Lung microvascular endothelial cell (primary cell): ENCODE data around the gene TWNK. TPM values are rescaled to one million over a fixed set of nuclear protein-coding genes. Genes with fewer than 3 reads are reported as not detected.

ENCODE experiments used
- DNase-seq, 2 donors: peaks; one replicate each; pipeline versions ENCODE4 v3.0.0 to v3.0.0-alpha.2; 2010; ENCODE audit warnings: low read depth in 2 of 2
- total RNA-seq: library from RNA; depleted of rRNA; stranded (reverse); fragments of >200 nt; gene quantifications from 2 replicates; pipeline ENCODE4 v1.2.1, GENCODE V29; 2014

TWNK gene
- total RNA-seq, 1 donor from 2014 or later: 6.3 TPM

GRCh38 chr10:100996678-100997359, 9.5 kb downstream of the TWNK start:
- DNase-seq: no peak

- peak; percentile 68 to 77 for DNase-seq
These were observed 10.2 kb downstream of the TWNK start for GRCh38 chr10:100997360-100998182.

GRCh38 chr10:100998183-100998990, 11.0 kb downstream of the TWNK start:
- peak; percentile 64 to 74 for DNase-seq

DNA sequence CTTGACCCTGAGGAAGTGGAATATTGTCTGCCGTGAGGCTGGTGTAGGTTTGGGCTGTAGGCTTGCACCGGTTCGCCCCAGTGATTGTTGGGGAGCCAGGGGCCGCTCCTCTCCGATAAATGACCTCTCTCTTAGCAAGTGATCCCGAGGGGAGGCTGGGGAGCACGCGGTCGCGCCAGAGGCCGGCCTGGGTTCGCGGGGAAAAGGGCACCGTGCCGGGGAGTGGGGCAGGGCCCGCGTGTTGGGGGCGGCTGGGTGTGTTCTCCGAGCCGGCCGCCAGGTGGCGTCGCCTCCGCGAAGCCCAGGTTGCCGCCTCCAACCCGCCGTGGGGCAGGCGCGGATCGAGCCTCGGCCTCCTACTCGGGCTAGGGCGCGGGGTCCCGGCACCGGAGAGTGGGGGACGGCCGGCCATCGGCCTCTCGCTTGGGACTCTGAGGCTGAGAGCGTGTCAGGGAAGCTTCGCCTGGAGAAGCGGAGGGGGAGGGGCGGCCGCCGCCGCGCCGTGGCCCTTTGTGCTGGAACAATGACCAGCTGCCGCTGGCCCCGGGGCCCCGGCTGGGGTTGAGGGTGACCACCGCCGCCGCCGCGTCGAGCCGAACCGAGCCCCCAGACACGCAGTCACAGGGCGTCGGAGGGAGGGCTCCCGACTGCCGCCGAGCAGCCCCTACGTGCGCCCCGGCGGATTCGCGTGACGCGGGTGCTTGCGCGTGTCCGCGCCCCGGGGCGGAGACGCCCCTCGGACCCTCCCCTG, 11.8 kb downstream of the TWNK start:
- peak; percentile 80 to 87 for DNase-seq

- DNase-seq: no peak
These were observed 12.4 kb downstream of the TWNK start, which contains the start of gene LZTS2 for GRCh38 chr10:100999742-101000126. Gene LZTS2 (plus strand): TSS chr10:100999808. CDS start chr10:101002539, 2,731 bp downstream.

DNA sequence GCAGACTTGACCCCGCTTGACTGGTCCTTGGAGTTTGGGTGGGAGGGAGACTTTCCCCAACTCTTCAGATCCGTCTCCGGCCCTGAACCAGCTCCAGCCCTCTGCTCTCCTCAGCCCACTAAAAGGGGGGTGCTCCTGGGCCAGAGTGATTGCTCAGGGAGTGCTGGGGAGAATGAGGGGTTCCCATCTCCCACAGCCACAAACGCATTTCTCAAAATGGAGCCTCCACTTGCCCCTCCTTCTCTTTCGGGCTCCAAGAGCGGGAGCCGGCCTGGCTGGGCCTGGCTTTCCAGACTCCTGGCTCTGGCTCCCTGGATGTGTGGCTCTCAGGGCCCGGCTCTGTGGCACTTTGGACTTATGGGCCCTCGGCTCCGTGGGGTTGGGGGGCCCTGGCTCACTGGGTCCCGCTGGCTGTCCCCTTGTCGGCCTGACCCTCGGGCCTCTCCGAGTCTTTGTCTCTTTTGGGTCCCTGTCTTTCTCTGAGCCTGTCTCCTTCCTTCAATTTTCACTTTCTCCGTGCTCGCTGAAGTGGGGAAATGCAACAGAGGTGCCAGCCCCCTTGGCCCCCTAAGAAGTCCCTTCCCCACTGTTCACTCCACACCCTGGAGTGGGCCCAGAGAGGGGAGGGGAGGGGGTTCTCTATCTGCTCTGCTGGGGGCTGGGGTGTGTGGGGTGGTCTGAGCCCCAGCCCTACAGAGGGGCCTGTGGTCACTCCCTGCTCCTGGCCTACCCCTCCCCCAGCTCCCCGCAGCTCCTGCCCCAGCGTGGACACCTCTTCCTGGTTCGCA, 13.0 kb downstream of the TWNK start:
- peak; percentile 31 to 34 for DNase-seq

GRCh38 chr10:101000915-101001658, 13.7 kb downstream of the TWNK start:
- peak; percentile 51 to 97 for DNase-seq

DNA sequence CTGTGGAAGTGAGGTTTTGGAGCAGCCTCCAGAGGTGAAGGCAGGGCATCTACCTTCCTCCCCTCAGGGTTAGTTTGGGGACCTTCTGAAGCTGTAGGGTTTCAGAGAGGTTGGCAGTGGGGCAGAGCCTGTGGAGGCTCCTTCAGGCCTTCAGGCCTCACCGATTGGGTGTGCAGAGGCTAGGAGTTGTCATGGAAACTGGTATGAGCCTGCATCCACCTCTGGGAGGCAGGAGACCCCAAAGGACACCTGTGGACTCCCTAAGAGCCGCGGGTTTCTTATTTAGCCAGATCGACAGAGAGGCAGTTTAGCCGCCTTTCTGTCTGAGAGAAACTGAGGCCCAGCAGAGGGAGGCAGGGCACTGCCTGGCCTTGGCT, 14.3 kb downstream of the TWNK start:
- no peak for DNase-seq

DNA sequence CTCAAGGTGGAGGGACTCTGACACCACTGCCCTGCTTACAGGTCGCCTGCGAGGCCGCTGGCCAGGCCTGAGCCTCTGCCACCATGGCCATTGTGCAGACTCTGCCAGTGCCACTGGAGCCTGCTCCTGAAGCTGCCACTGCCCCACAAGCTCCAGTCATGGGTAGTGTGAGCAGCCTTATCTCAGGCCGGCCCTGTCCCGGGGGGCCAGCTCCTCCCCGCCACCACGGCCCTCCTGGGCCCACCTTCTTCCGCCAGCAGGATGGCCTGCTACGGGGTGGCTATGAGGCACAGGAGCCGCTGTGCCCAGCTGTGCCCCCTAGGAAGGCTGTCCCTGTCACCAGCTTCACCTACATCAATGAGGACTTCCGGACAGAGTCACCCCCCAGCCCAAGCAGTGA, 15.1 kb downstream of the TWNK start:
- no peak for DNase-seq

DNA sequence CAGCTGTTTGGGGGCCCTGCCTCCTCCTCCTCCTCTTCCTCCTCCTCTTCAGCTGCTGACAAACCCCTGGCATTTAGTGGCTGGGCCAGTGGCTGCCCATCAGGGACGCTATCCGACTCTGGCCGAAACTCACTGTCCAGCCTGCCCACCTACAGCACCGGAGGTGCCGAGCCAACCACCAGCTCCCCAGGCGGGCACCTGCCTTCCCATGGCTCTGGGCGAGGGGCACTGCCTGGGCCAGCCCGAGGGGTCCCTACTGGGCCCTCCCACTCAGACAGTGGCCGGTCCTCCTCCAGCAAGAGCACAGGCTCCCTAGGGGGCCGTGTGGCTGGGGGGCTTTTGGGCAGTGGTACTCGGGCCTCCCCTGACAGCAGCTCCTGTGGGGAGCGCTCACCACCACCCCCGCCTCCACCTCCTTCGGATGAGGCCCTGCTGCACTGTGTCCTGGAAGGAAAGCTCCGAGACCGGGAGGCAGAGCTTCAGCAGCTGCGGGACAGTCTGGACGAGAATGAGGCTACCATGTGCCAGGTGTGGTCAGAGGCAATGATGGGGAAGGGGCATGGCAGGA, 16.4 kb downstream of the TWNK start:
- DNase-seq: no peak

GRCh38 chr10:101005361-101005760, 18.0 kb downstream of the TWNK start:
- no peak for DNase-seq

DNA sequence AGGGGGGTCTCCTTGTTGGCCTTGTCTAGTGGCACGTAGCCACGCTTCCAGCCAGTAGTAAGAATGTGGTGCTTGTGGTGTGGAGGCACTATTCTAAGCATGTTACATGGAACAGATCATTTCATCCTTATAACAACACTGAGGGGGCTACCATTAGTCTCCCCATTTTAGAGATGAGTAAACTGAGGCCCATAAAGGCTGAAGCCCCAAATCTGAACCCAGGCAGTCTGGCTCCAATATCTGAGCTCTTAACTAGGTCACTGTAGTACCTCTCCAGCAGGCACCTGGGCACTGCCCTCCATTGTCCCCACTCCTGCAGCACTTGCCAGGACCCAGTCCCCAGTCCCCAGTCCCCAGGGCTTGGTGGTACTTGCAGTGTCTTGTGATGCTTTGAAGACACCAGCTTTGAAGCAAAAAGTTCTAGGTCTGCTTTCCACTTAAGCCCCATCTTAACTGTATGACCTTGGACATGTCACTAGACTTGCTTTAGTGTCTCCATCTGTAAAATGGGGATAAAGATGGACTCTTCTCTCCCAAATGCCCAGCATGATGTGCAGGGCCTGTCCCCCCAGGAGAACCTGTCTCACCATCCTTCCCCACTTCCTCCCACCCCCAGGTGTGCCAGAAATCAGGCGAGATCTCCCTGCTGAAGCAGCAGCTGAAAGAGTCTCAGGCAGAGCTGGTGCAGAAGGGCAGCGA, 18.7 kb downstream of the TWNK start:
- DNase-seq: no peak

DNA sequence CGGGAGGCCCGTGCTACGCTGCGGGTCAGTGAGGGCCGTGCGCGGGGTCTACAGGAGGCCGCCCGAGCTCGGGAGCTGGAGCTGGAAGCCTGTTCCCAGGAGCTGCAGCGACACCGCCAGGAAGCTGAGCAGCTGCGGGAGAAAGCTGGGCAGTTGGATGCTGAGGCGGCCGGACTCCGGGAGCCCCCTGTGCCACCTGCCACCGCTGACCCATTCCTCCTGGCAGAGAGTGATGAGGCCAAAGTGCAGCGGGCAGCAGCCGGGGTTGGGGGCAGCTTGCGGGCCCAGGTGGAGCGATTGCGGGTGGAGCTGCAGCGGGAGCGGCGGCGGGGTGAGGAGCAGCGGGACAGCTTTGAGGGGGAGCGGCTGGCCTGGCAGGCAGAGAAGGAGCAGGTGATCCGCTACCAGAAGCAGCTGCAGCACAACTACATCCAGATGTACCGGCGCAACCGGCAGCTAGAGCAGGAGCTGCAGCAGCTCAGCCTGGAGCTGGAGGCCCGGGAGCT, 19.3 kb downstream of the TWNK start:
- DNase-seq: no peak

DNA sequence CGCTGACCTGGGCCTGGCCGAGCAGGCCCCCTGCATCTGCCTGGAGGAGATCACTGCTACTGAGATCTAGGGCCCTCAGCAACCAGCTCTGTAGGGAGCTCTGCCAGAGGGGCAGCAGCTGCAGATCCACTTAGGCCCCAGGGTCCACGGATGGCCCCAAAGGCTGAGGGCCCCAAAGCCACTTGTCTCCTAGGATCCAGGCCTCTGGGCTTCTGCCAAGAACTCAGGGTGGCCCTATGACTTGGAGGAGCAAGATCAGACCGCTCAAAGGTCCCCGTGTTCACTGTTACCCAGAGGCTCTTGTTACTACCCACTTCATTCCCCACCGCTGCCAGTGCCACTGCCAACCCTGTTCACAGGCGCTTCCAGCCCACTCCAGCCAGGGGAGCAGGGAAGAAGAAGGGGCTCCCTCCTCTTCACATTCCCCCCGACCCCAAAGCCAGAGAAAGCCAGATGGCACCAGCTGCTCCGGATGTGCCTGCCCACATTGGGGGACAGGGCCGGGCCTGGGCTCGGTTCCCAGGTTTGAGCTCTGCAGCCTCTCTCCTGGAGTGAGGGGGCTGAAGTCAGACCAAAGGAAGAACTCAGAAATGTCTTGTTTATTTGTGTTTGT, 19.9 kb downstream of the TWNK start:
- no peak for DNase-seq

GRCh38 chr10:101007915-101008822, 20.8 kb downstream of the TWNK start:
- DNase-seq: no peak

- no peak for DNase-seq
These were observed 21.6 kb downstream of the TWNK start for GRCh38 chr10:101008823-101009423.

- DNase-seq: no peak
These were observed 23.0 kb downstream of the TWNK start for GRCh38 chr10:101010329-101010728.
